ENCODE measurements around the gene SQSTM1. TPM values are rescaled to one million over a fixed set of nuclear protein-coding genes. Genes with fewer than 3 reads are reported as not detected.
A peak's percentile ranks its signal among the peaks of the same experiment; 100 is the strongest.

SQSTM1 gene
- total and polyA plus RNA-seq, 12 donors, result 131 to 466 (median 387) TPM

- Histone ChIP-seq H3K4me3 (no peak overlapping the region), H3K4me1 (peaks cover 3 to 19% (median 16%) of the 10 kb centered on the region in 9 donors), H3K27me3 (no peaks in the 10 kb centered on the region), H3K9me3 (no peaks in the 10 kb centered on the region), H3K36me3 (peaks cover 0 to 23% (median 0%) of the 10 kb centered on the region in 9 donors), H3K27ac (no peak overlapping the region)
- WGBS, 2 donors, result 93% methylated on average over 5 of the region's 5 CpGs
- ATAC-seq, result no peak
- intact Hi-C loops (cut with DNase I), result no loop called here
- DNase-seq, result no peak
- TF ChIP-seq CTCF (IDR thresholded peaks at IDR 0.05), result no peak
Observed at GRCh38 chr5:179812997-179813607, 7.6 kb upstream of the SQSTM1 start.

- no peaks in the 10 kb centered on the region for H3K9me3 ChIP-seq
- TF ChIP-seq CTCF (IDR thresholded peaks at IDR 0.05), result no peak
- intact Hi-C loops (cut with DNase I), result no loop called here
- H3K4me3 ChIP-seq, result no peak overlapping the region
- H3K27me3 ChIP-seq, result no peaks in the 10 kb centered on the region
- DNase-seq (no peak), ATAC-seq (no peak)
- peaks cover 3 to 28% (median 23%) of the 10 kb centered on the region in 9 donors for H3K4me1 ChIP-seq
- H3K36me3 ChIP-seq, result peaks cover 0 to 23% (median 0%) of the 10 kb centered on the region in 9 donors
- no peak overlapping the region for H3K27ac ChIP-seq
- WGBS, 2 donors, result 87 to 90% methylated on average over 3 of the region's 3 CpGs
Observed at GRCh38 chr5:179814090-179814489, 6.6 kb upstream of the SQSTM1 start.

GRCh38 chr5:179815491-179816249 lies 5.0 kb upstream of the SQSTM1 start:
- intact Hi-C loops (cut with DNase I), result no loop called here
- 93 to 97% methylated on average over 21 of the region's 21 CpGs for WGBS, 2 donors
- no peak for ATAC-seq

More at GRCh38 chr5:179815491-179816249, 5.0 kb upstream of the SQSTM1 start:
- H3K27ac ChIP-seq, result no peak overlapping the region
- H3K36me3 ChIP-seq, result peaks cover 0 to 23% (median 0%) of the 10 kb centered on the region in 9 donors
- H3K27me3 ChIP-seq, result no peaks in the 10 kb centered on the region
- peak in 1 of 2 donors; percentile 6 for DNase-seq
- H3K9me3 ChIP-seq, result no peaks in the 10 kb centered on the region
- no peak for TF ChIP-seq CTCF (IDR thresholded peaks at IDR 0.05)
- H3K4me3 ChIP-seq, result no peak overlapping the region
- peaks cover 12 to 43% (median 36%) of the 10 kb centered on the region in 9 donors for H3K4me1 ChIP-seq
